GM06990 (cell line): ENCODE results near the gene SNHG17.
"Not testable (repeated sequence)": the region's sequence is repeated elsewhere in the genome, so short reads cannot be mapped to it uniquely, and the experiment has no call there.

Source experiments
- DNase-seq: peaks from one replicate; pipeline ENCODE4 v3.0.0-alpha.2; 2011; ENCODE audit not compliant: insufficient read length; ENCODE audit errors: extremely low read depth
- H3K27me3 ChIP-seq: replicated peaks from 2 replicates; pipeline ENCODE4 v1.6.0; 2011; ENCODE audit warnings: low read length; ENCODE audit not compliant: control insufficient read depth, insufficient read depth
- H3K36me3 ChIP-seq: 2 replicates; pipeline ENCODE4 v1.5.1; 2011; ENCODE audit warnings: low read length; ENCODE audit not compliant: control insufficient read depth, insufficient read depth
- H3K4me3 ChIP-seq: replicated peaks from 2 replicates; pipeline ENCODE4 v1.5.1; 2011; ENCODE audit warnings: low read depth, mild to moderate bottlenecking, control low read depth, low read length
- TF ChIP-seq, protein P1 (sequence below): IDR thresholded peaks from 2 replicates; pipeline ENCODE4 v1.5.1; 2011; ENCODE audit warnings: low read length, control low read depth, mild to moderate bottlenecking, inconsistent platforms; ENCODE audit not compliant: insufficient read depth, poor library complexity, severe bottlenecking

SNHG17 gene

GRCh38 chr20:38407321-38407720 is 27.8 kb downstream of the SNHG17 start:
- no peak overlapping the region for H3K4me3 ChIP-seq
- DNase-seq: no peak
- TF ChIP-seq, protein P1, sequence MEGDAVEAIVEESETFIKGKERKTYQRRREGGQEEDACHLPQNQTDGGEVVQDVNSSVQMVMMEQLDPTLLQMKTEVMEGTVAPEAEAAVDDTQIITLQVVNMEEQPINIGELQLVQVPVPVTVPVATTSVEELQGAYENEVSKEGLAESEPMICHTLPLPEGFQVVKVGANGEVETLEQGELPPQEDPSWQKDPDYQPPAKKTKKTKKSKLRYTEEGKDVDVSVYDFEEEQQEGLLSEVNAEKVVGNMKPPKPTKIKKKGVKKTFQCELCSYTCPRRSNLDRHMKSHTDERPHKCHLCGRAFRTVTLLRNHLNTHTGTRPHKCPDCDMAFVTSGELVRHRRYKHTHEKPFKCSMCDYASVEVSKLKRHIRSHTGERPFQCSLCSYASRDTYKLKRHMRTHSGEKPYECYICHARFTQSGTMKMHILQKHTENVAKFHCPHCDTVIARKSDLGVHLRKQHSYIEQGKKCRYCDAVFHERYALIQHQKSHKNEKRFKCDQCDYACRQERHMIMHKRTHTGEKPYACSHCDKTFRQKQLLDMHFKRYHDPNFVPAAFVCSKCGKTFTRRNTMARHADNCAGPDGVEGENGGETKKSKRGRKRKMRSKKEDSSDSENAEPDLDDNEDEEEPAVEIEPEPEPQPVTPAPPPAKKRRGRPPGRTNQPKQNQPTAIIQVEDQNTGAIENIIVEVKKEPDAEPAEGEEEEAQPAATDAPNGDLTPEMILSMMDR: no peak
- H3K36me3 ChIP-seq: peaks cover 2% of the 10 kb centered on the region
- no peaks in the 10 kb centered on the region for H3K27me3 ChIP-seq

GRCh38 chr20:38406476-38406875 is 28.7 kb downstream of the SNHG17 start:
- no peak for DNase-seq
- no peak overlapping the region for H3K4me3 ChIP-seq
- TF ChIP-seq, protein P1: no peak
- peaks cover 2% of the 10 kb centered on the region for H3K36me3 ChIP-seq
- no peaks in the 10 kb centered on the region for H3K27me3 ChIP-seq

DNA sequence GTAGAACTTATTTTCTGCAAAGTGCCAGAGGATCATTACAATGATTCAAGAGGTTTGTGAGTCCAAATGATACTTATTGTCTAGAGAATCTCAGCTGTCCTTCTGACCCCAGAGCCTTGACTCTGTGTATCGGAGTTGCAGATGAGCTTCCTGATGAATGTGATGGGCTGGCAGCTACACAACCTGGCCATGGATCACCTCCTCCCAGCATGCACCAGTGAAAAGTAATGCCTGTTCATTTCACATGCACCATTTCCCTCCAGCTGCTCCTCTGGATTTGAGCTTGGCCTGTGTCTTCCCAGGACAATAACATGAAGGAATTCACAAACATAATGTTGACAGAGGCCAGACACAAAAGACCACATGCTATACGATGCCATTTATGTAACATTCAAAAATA is 30.0 kb downstream of the SNHG17 start:
- H3K36me3 ChIP-seq: no peaks in the 10 kb centered on the region; the same call in 1 of the 2 replicates
- no peak overlapping the region for H3K4me3 ChIP-seq
- no peaks in the 10 kb centered on the region for H3K27me3 ChIP-seq
- DNase-seq: no peak
- TF ChIP-seq, protein P1: no peak

- DNase-seq: no peak
Observed at GRCh38 chr20:38404016-38404415, 31.1 kb downstream of the SNHG17 start.

DNA sequence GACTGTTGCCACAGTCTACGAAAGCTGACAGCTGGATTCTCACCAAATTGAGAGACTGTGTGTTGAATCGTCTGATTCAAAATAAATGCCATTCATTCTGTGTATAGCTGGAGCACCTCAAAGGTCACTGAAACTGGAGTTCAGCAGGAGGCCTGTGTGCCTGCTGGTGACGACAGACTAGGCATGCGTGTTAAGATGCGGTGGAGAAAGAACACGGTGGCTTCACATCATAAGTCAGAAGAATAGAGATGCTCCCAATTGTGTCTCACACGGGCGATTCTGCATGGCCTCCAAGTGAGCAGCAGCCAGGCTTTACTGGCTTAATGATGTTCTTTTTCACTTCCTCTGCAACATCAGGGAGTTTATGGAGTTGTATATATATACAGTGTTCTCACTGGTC is 32.3 kb downstream of the SNHG17 start:
- Histone ChIP-seq H3K27me3 (no peaks in the 10 kb centered on the region), H3K4me3 (no peak overlapping the region), H3K36me3 (no peaks in the 10 kb centered on the region)
- no peak for DNase-seq
- TF ChIP-seq, protein P1: no peak

More at GRCh38 chr20:38404016-38404415, 31.1 kb downstream of the SNHG17 start:
- Histone ChIP-seq H3K4me3 (no peak overlapping the region), H3K36me3 (no peaks in the 10 kb centered on the region; the same call in 1 of the 2 replicates), H3K27me3 (no peaks in the 10 kb centered on the region)
- TF ChIP-seq, protein P1: no peak

DNA sequence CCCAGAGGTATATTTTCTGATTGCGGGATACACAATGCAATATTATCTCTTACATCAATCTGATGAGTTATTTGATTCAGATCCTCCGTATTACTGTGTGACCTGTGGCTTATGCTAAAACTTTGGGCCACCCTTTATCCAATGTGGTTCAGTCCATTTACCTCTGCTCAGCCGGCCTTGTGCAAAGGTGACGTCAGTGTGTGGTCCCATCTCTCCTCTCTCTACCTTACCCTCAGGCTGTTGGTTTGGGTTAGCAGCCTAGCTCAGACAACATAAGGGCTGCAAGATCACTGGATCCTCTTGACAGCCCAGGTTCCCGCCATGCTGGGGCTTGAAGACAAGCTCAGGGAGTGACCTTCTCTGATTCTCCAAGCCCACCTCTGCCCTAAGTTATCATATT is 33.0 kb downstream of the SNHG17 start:
- Histone ChIP-seq H3K4me3 (no peak overlapping the region), H3K36me3 (no peaks in the 10 kb centered on the region), H3K27me3 (no peaks in the 10 kb centered on the region)
- DNase-seq: no peak
- TF ChIP-seq, protein P1: no peak

GRCh38 chr20:38395751-38396395 is 39.3 kb downstream of the SNHG17 start:
- not testable (repeated sequence) for H3K27me3 ChIP-seq, DNase-seq, H3K36me3 ChIP-seq, H3K4me3 ChIP-seq
